HG03025 (cell line): ENCODE data around the gene SLC22A23.

Experiments used
- ATAC-seq: cut with Tn5 transposase; IDR thresholded peaks from one replicate; pipeline ENCODE4 v1.9.1; 2021; ENCODE audit warnings: mild to moderate bottlenecking, moderate library complexity; ENCODE audit not compliant: unreplicated experiment, low FRiP score

The SLC22A23 gene

GRCh38 chr6:3356824-3357420 lies 99.9 kb downstream of the SLC22A23 start:
- ATAC-seq: no peak

GRCh38 chr6:3356056-3356823 lies 100.6 kb downstream of the SLC22A23 start:
- ATAC-seq: no peak

- ATAC-seq: no peak
These were observed 101.3 kb downstream of the SLC22A23 start for GRCh38 chr6:3355358-3356055.

GRCh38 chr6:3355011-3355357 lies 101.9 kb downstream of the SLC22A23 start:
- ATAC-seq: no peak

- no peak for ATAC-seq
These were observed 102.9 kb downstream of the SLC22A23 start for GRCh38 chr6:3353939-3354338.

GRCh38 chr6:3353213-3353903 lies 103.5 kb downstream of the SLC22A23 start:
- no peak for ATAC-seq

GRCh38 chr6:3352678-3353077 lies 104.2 kb downstream of the SLC22A23 start:
- no peak for ATAC-seq

GRCh38 chr6:3351829-3352524 lies 104.9 kb downstream of the SLC22A23 start:
- ATAC-seq: no peak

- ATAC-seq: no peak
These were observed 105.7 kb downstream of the SLC22A23 start for GRCh38 chr6:3351105-3351676.

GRCh38 chr6:3350252-3350796 lies 106.5 kb downstream of the SLC22A23 start:
- ATAC-seq: no peak

GRCh38 chr6:3349388-3350251 lies 107.2 kb downstream of the SLC22A23 start:
- no peak for ATAC-seq

GRCh38 chr6:3348821-3349220 lies 108.0 kb downstream of the SLC22A23 start:
- ATAC-seq: no peak

- no peak for ATAC-seq
These were observed 109.0 kb downstream of the SLC22A23 start for GRCh38 chr6:3347826-3348225.

- ATAC-seq: no peak
These were observed 109.6 kb downstream of the SLC22A23 start for GRCh38 chr6:3347247-3347646.

GRCh38 chr6:3346476-3346875 lies 110.4 kb downstream of the SLC22A23 start:
- ATAC-seq: no peak

GRCh38 chr6:3345836-3346235 lies 111.0 kb downstream of the SLC22A23 start:
- no peak for ATAC-seq

- ATAC-seq: no peak
These were observed 113.6 kb downstream of the SLC22A23 start for GRCh38 chr6:3343089-3343883.

GRCh38 chr6:3341467-3341866 lies 115.4 kb downstream of the SLC22A23 start:
- no peak for ATAC-seq
